Measurements from ENCODE around the gene ACMSD.
"Not testable (repeated sequence)": the region's sequence is repeated elsewhere in the genome, so short reads cannot be mapped to it uniquely, and the experiment has no call there.

Gene ACMSD

DNA sequence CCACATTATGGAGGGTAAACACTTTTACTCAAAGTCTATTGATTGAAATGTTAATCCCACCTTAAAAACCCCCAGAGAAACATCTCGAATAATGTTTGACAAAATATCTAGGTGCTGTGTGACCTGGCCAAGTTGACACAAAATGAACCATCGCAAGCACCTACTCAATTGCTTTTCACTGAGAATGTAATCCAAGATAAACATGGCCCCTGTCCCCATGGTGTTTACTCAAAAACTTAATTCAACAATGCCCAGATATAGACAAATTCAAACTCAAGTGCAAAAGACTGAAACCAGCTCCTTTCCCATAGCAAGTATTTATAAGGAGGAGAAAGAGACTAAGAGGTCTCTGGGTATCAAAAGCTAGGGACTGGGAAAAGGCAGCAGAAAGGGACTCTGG, 15.0 kb upstream of the ACMSD start:
- Histone ChIP-seq H3K27me3 (ENCODE audit: control insufficient read depth, insufficient read depth, low read length) (no peaks in the 10 kb centered on the region), H3K4me1 (ENCODE audit: control insufficient read depth, low read depth, low read length) (no peaks in the 10 kb centered on the region), H3K4me3 (ENCODE audit: low read length) (no peak overlapping the region), H3K9me3 (ENCODE audit: control insufficient read depth, low read depth, low read length) (no peaks in the 10 kb centered on the region), H3K27ac (ENCODE audit: low read length) (no peak overlapping the region), H3K9ac (ENCODE audit: low read length) (no peak overlapping the region), H3K36me3 (ENCODE audit: control insufficient read depth, low read depth, low read length) (no peaks in the 10 kb centered on the region)

- Histone ChIP-seq H3K9ac (ENCODE audit: low read length) (no peak overlapping the region), H3K9me3 (ENCODE audit: control insufficient read depth, low read depth, low read length) (no peaks in the 10 kb centered on the region), H3K4me3 (ENCODE audit: low read length) (no peak overlapping the region), H3K36me3 (ENCODE audit: control insufficient read depth, low read depth, low read length) (no peaks in the 10 kb centered on the region), H3K4me1 (ENCODE audit: control insufficient read depth, low read depth, low read length) (no peaks in the 10 kb centered on the region), H3K27me3 (ENCODE audit: control insufficient read depth, insufficient read depth, low read length) (no peaks in the 10 kb centered on the region), H3K27ac (ENCODE audit: low read length) (no peak overlapping the region)
These were observed 14.6 kb upstream of the ACMSD start for GRCh38 chr2:134823832-134824231.

DNA sequence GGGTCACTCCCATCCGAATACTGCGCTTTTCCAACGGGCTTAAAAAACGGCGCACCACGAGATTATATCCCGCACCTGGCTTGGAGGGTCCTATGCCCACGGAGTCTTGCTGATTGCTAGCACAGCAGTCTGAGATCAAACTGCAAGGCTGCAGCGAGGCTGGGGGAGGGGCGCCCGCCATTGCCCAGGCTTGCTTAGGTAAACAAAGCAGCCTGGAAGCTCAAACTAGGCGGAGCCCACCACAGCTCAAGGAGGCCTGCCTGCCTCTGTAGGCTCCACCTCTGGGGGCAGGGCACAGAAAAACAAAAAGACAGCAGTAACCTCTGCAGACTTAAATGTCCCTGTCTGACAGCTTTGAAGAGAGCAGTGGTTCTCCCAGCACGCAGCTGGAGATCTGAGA, 12.7 kb upstream of the ACMSD start:
- not testable (repeated sequence) for H3K27me3 ChIP-seq (ENCODE audit: control insufficient read depth, insufficient read depth, low read length); H3K36me3 ChIP-seq (ENCODE audit: control insufficient read depth, low read depth, low read length); H3K27ac ChIP-seq (ENCODE audit: low read length); H3K9me3 ChIP-seq (ENCODE audit: control insufficient read depth, low read depth, low read length); H3K9ac ChIP-seq (ENCODE audit: low read length); H3K4me3 ChIP-seq (ENCODE audit: low read length); H3K4me1 ChIP-seq (ENCODE audit: control insufficient read depth, low read depth, low read length)

- H3K27me3 ChIP-seq (ENCODE audit: control insufficient read depth, insufficient read depth, low read length): no peaks in the 10 kb centered on the region
- H3K36me3 ChIP-seq (ENCODE audit: control insufficient read depth, low read depth, low read length): no peaks in the 10 kb centered on the region
- H3K4me3 ChIP-seq (ENCODE audit: low read length): no peak overlapping the region
- peaks cover 10% of the 10 kb centered on the region for H3K9me3 ChIP-seq (ENCODE audit: control insufficient read depth, low read depth, low read length)
- no peak overlapping the region for H3K9ac ChIP-seq (ENCODE audit: low read length)
- H3K4me1 ChIP-seq (ENCODE audit: control insufficient read depth, low read depth, low read length): no peaks in the 10 kb centered on the region
- no peak overlapping the region for H3K27ac ChIP-seq (ENCODE audit: low read length)
These were observed 2.9 kb upstream of the ACMSD start for GRCh38 chr2:134835471-134835870.

DNA sequence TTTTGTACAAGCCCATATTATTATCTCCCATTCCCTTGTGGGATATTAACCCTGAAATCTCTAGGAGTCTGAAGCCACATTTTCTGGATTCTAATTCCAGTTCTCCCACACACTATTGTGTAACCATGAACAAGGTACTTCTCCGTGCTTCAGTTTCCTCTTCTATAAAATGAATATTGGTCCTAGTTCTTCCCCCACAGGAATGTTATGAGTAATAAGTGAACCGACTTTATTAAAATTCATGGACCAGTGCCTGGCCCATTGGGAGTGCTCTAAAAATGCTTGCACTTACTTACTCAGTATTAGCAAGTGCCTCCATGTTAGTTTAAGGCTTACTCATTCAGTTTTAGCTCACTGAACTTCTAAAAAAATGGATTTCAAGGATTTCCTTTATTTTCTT, 1.4 kb upstream of the ACMSD start:
- H3K9me3 ChIP-seq (ENCODE audit: control insufficient read depth, low read depth, low read length): peaks cover 10% of the 10 kb centered on the region
- H3K4me1 ChIP-seq (ENCODE audit: control insufficient read depth, low read depth, low read length): no peaks in the 10 kb centered on the region
- H3K27ac ChIP-seq (ENCODE audit: low read length): no peak overlapping the region
- H3K4me3 ChIP-seq (ENCODE audit: low read length): no peak overlapping the region
- no peak overlapping the region for H3K9ac ChIP-seq (ENCODE audit: low read length)
- H3K36me3 ChIP-seq (ENCODE audit: control insufficient read depth, low read depth, low read length): no peaks in the 10 kb centered on the region
- no peaks in the 10 kb centered on the region for H3K27me3 ChIP-seq (ENCODE audit: control insufficient read depth, insufficient read depth, low read length)

DNA sequence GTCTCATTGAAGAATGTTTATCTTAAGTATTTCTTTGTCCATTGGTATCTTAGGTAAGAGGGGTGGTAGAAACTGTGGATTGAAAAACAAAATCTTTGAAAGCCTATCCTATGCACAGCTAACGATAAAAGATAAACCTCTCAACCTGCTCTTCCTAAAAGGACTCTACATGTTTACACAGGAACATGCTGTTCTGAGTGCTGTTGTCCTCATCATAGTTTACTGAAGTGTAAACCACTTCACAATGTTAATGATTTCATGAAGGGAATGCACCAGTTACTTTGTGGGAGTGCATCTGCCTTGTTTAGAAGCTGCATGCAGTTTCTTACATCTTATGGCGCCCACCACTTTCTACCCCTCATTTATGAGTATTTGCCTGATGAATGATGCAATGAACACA, 1.2 kb downstream of the ACMSD start:
- no peaks in the 10 kb centered on the region for H3K4me1 ChIP-seq (ENCODE audit: control insufficient read depth, low read depth, low read length)
- no peaks in the 10 kb centered on the region for H3K36me3 ChIP-seq (ENCODE audit: control insufficient read depth, low read depth, low read length)
- no peak overlapping the region for H3K27ac ChIP-seq (ENCODE audit: low read length)
- no peaks in the 10 kb centered on the region for H3K27me3 ChIP-seq (ENCODE audit: control insufficient read depth, insufficient read depth, low read length)
- peaks cover 10% of the 10 kb centered on the region for H3K9me3 ChIP-seq (ENCODE audit: control insufficient read depth, low read depth, low read length)
- no peak overlapping the region for H3K4me3 ChIP-seq (ENCODE audit: low read length)
- H3K9ac ChIP-seq (ENCODE audit: low read length): no peak overlapping the region

- no peaks in the 10 kb centered on the region for H3K27me3 ChIP-seq (ENCODE audit: control insufficient read depth, insufficient read depth, low read length)
- no peaks in the 10 kb centered on the region for H3K4me1 ChIP-seq (ENCODE audit: control insufficient read depth, low read depth, low read length)
- H3K27ac ChIP-seq (ENCODE audit: low read length): no peak overlapping the region
- no peaks in the 10 kb centered on the region for H3K9me3 ChIP-seq (ENCODE audit: control insufficient read depth, low read depth, low read length)
- H3K9ac ChIP-seq (ENCODE audit: low read length): no peak overlapping the region
- no peaks in the 10 kb centered on the region for H3K36me3 ChIP-seq (ENCODE audit: control insufficient read depth, low read depth, low read length)
- no peak overlapping the region for H3K4me3 ChIP-seq (ENCODE audit: low read length)
These were observed 4.6 kb downstream of the ACMSD start for GRCh38 chr2:134842930-134843490.

DNA sequence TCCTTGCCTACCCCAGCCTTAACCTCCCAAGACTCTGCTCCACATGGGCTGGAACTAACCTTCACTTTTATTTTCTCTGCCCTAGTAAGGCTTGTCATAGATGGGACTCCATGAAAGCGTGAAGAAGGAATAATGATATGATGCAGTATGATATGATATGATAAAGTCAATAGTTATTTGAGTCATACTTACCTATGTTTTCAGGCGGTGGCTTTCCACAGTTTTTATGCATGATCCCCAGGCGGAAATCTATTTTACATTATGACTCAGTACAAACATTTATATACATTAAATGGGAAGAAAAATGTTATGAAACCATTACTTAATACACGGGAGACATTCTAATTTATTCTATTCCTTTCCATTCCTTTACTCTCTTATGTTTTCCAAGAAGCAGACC, 5.6 kb downstream of the ACMSD start:
- Histone ChIP-seq H3K4me1 (ENCODE audit: control insufficient read depth, low read depth, low read length) (no peaks in the 10 kb centered on the region), H3K9ac (ENCODE audit: low read length) (no peak overlapping the region), H3K27me3 (ENCODE audit: control insufficient read depth, insufficient read depth, low read length) (no peaks in the 10 kb centered on the region), H3K4me3 (ENCODE audit: low read length) (no peak overlapping the region), H3K9me3 (ENCODE audit: control insufficient read depth, low read depth, low read length) (no peaks in the 10 kb centered on the region), H3K27ac (ENCODE audit: low read length) (no peak overlapping the region), H3K36me3 (ENCODE audit: control insufficient read depth, low read depth, low read length) (no peaks in the 10 kb centered on the region)

GRCh38 chr2:134845028-134845427, 6.6 kb downstream of the ACMSD start:
- Histone ChIP-seq H3K27ac (ENCODE audit: low read length) (no peak overlapping the region), H3K9ac (ENCODE audit: low read length) (no peak overlapping the region), H3K36me3 (ENCODE audit: control insufficient read depth, low read depth, low read length) (no peaks in the 10 kb centered on the region), H3K9me3 (ENCODE audit: control insufficient read depth, low read depth, low read length) (no peaks in the 10 kb centered on the region), H3K27me3 (ENCODE audit: control insufficient read depth, insufficient read depth, low read length) (no peaks in the 10 kb centered on the region), H3K4me3 (ENCODE audit: low read length) (no peak overlapping the region), H3K4me1 (ENCODE audit: control insufficient read depth, low read depth, low read length) (no peaks in the 10 kb centered on the region)

- no peaks in the 10 kb centered on the region for H3K27me3 ChIP-seq (ENCODE audit: control insufficient read depth, insufficient read depth, low read length)
- no peak overlapping the region for H3K27ac ChIP-seq (ENCODE audit: low read length)
- H3K9ac ChIP-seq (ENCODE audit: low read length): no peak overlapping the region
- H3K4me3 ChIP-seq (ENCODE audit: low read length): no peak overlapping the region
- H3K9me3 ChIP-seq (ENCODE audit: control insufficient read depth, low read depth, low read length): no peaks in the 10 kb centered on the region
- H3K36me3 ChIP-seq (ENCODE audit: control insufficient read depth, low read depth, low read length): no peaks in the 10 kb centered on the region
- no peaks in the 10 kb centered on the region for H3K4me1 ChIP-seq (ENCODE audit: control insufficient read depth, low read depth, low read length)
These were observed 7.3 kb downstream of the ACMSD start for GRCh38 chr2:134845719-134846118.

DNA sequence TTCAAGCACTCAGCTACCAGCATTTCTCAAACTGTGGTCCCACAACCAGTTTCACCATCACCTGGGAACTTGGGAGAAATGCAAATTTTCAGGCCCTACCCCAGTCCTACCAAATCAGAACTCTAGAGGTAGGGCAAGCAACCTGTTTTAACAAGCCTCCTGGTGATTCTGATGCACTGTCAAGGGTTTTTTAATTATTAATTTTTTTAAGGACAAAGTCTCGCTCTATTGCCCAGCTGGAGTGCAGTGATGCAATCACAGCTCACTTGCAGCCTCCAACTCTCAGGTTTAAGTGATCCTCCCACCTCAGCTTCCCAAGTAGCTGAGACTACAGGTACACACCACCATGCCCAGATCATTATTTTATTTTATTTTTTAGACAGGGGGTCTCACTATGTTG, 7.8 kb downstream of the ACMSD start:
- Histone ChIP-seq H3K4me1 (ENCODE audit: control insufficient read depth, low read depth, low read length) (no peaks in the 10 kb centered on the region), H3K9ac (ENCODE audit: low read length) (no peak overlapping the region), H3K9me3 (ENCODE audit: control insufficient read depth, low read depth, low read length) (no peaks in the 10 kb centered on the region), H3K36me3 (ENCODE audit: control insufficient read depth, low read depth, low read length) (no peaks in the 10 kb centered on the region), H3K27ac (ENCODE audit: low read length) (no peak overlapping the region), H3K4me3 (ENCODE audit: low read length) (no peak overlapping the region), H3K27me3 (ENCODE audit: control insufficient read depth, insufficient read depth, low read length) (no peaks in the 10 kb centered on the region)

DNA sequence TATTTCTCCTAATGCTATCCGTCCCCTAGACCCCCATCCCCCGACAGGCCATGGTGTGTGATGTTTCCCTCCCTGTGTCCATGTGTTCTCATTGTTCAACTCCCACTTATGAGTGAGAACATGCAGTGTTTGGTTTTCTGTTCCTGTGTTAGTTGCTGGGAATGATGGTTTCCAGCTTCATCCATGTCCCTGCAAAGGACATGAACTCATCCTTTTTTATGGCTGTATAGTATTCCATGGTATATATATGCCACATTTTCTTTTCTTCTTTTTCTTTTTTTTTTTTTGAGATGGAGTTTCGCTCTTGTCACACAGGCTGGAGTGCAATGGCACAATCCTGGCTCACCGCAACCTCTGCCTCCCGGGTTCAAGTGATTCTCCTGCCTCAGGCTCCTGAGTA, 9.2 kb downstream of the ACMSD start:
- not testable (repeated sequence) for H3K9ac ChIP-seq (ENCODE audit: low read length); H3K27ac ChIP-seq (ENCODE audit: low read length); H3K9me3 ChIP-seq (ENCODE audit: control insufficient read depth, low read depth, low read length); H3K27me3 ChIP-seq (ENCODE audit: control insufficient read depth, insufficient read depth, low read length); H3K36me3 ChIP-seq (ENCODE audit: control insufficient read depth, low read depth, low read length); H3K4me1 ChIP-seq (ENCODE audit: control insufficient read depth, low read depth, low read length); H3K4me3 ChIP-seq (ENCODE audit: low read length)

Measured in iPS-18a (cell line).